Activated CD4-positive, alpha-beta memory T cell treated with anti-CD3 and anti-CD28 coated beads for 36 hours (primary cell): ENCODE measurements around the gene LSG1. TPM values are rescaled to one million over a fixed set of nuclear protein-coding genes. Genes with fewer than 3 reads are reported as not detected.
"Not testable (repeated sequence)": the region's sequence is repeated elsewhere in the genome, so short reads cannot be mapped to it uniquely, and the experiment has no call there.

ENCODE experiments used
- CTCF ChIA-PET: fragments of 350-600 bp; sonication (Branson Sonifier 250); formaldehyde crosslinking; loops from one replicate; lab custom pipeline; 2021; ENCODE audit warnings: antibody characterized with exemption, inconsistent platforms; lab: Charles Lee
- POLR2A ChIA-PET: fragments of 350-600 bp; sonication (Branson Sonifier 250); formaldehyde crosslinking; loops from one replicate; lab custom pipeline; 2021; ENCODE audit warnings: antibody characterized with exemption; lab: Charles Lee
- DNase-seq: peaks from one replicate; pipeline ENCODE4 v3.0.0-alpha.2; 2020
- H3K27ac Mint-ChIP-seq: one replicate; pipeline ENCODE4 v1.8.0; 2021; ENCODE audit warnings: mixed read lengths
- H3K27me3 Mint-ChIP-seq: one replicate; pipeline ENCODE4 v1.8.0; 2021; ENCODE audit warnings: mixed read lengths
- H3K36me3 Mint-ChIP-seq: one replicate; pipeline ENCODE4 v1.8.0; 2021; ENCODE audit warnings: mixed read lengths
- H3K4me1 Mint-ChIP-seq: one replicate; pipeline ENCODE4 v1.8.0; 2021; ENCODE audit warnings: low read depth, mixed read lengths
- H3K4me3 Mint-ChIP-seq: one replicate; pipeline ENCODE4 v1.8.0; 2021; ENCODE audit warnings: mild to moderate bottlenecking, mixed read lengths
- H3K9me3 Mint-ChIP-seq: one replicate; pipeline ENCODE4 v1.8.0; 2021; ENCODE audit warnings: mixed read lengths
- intact Hi-C: fragments of 100-400 bp; cut with micrococcal nuclease; formaldehyde crosslinking; loops from one replicate; pipeline ENCODE4 v1.15.1; 2023
- total RNA-seq, 2 experiments: library from RNA; stranded (reverse); gene quantifications; one replicate each; pipeline ENCODE4 v1.2.3, GENCODE V29; 2021

LSG1 gene
- total RNA-seq, 2 experiments from 2014 or later: 34.6 to 35.3 TPM

GRCh38 chr3:194632226-194632808 is 39.7 kb downstream of the LSG1 start:
- Mint-ChIP-seq H3K27me3 (no peaks in the 10 kb centered on the region), H3K9me3 (no peaks in the 10 kb centered on the region), H3K4me3 (peak overlapping the region; percentile 82), H3K27ac (no peak overlapping the region), H3K4me1 (peaks cover 5% of the 10 kb centered on the region), H3K36me3 (no peaks in the 10 kb centered on the region)
- CTCF ChIA-PET: interaction anchor here (1.8 to 2.6 kb wide), 3 partner anchors 10 to 50 kb away, joined by 6 to 15 read pairs (median 14); partner anchors contain the start of gene LSG1
- no peak for DNase-seq
- intact Hi-C loops: loop anchor here (2.0 to 10.0 kb wide), 2 partner anchors 42 to 298 kb away; no protein-coding TSS in a partner anchor
- POLR2A ChIA-PET: interaction anchor here (0.7 kb wide), 1 partner anchor 56 kb away, joined by 3 read pairs; no protein-coding TSS in a partner anchor

GRCh38 chr3:194631696-194632095 is 40.3 kb downstream of the LSG1 start:
- peaks cover 5% of the 10 kb centered on the region for H3K4me1 Mint-ChIP-seq
- no peaks in the 10 kb centered on the region for H3K27me3 Mint-ChIP-seq
- no peak overlapping the region for H3K27ac Mint-ChIP-seq
- no peak overlapping the region for H3K4me3 Mint-ChIP-seq
- ChIA-PET CTCF (no interaction called here), POLR2A (no interaction called here)
- intact Hi-C loops: loop anchor here (2.0 to 10.0 kb wide), 2 partner anchors 43 to 297 kb away; no protein-coding TSS in a partner anchor
- no peaks in the 10 kb centered on the region for H3K9me3 Mint-ChIP-seq
- no peak for DNase-seq
- H3K36me3 Mint-ChIP-seq: no peaks in the 10 kb centered on the region

GRCh38 chr3:194630681-194631080 is 41.3 kb downstream of the LSG1 start:
- CTCF ChIA-PET, H3K36me3 Mint-ChIP-seq, H3K4me3 Mint-ChIP-seq, H3K27ac Mint-ChIP-seq, H3K9me3 Mint-ChIP-seq, H3K4me1 Mint-ChIP-seq, DNase-seq, H3K27me3 Mint-ChIP-seq, POLR2A ChIA-PET: not testable (repeated sequence)
- intact Hi-C loops: loop anchor here (10.0 kb wide), 1 partner anchor 296 kb away; no protein-coding TSS in a partner anchor

GRCh38 chr3:194624956-194625355 is 47.0 kb downstream of the LSG1 start:
- H3K9me3 Mint-ChIP-seq: no peaks in the 10 kb centered on the region
- H3K4me1 Mint-ChIP-seq: no peaks in the 10 kb centered on the region
- no peaks in the 10 kb centered on the region for H3K27me3 Mint-ChIP-seq
- no peaks in the 10 kb centered on the region for H3K36me3 Mint-ChIP-seq
- no peak overlapping the region for H3K27ac Mint-ChIP-seq
- no peak for DNase-seq
- no peak overlapping the region for H3K4me3 Mint-ChIP-seq
- intact Hi-C loops: no loop called here
- CTCF ChIA-PET: interaction anchor here (1.3 kb wide), 1 partner anchor 36 kb away, joined by 3 read pairs; no protein-coding TSS in a partner anchor
- POLR2A ChIA-PET: no interaction called here

GRCh38 chr3:194623449-194624290 is 48.3 kb downstream of the LSG1 start:
- Mint-ChIP-seq H3K4me1 (no peaks in the 10 kb centered on the region), H3K9me3 (no peaks in the 10 kb centered on the region), H3K36me3 (no peaks in the 10 kb centered on the region), H3K27ac (no peak overlapping the region), H3K4me3 (no peak overlapping the region), H3K27me3 (no peaks in the 10 kb centered on the region)
- DNase-seq: no peak
- ChIA-PET CTCF (no interaction called here), POLR2A (no interaction called here)
- intact Hi-C loops: no loop called here

- no peak overlapping the region for H3K4me3 Mint-ChIP-seq
- H3K27ac Mint-ChIP-seq: no peak overlapping the region
- no peaks in the 10 kb centered on the region for H3K27me3 Mint-ChIP-seq
- H3K4me1 Mint-ChIP-seq: no peaks in the 10 kb centered on the region
- H3K36me3 Mint-ChIP-seq: no peaks in the 10 kb centered on the region
- CTCF ChIA-PET: no interaction called here
- DNase-seq: no peak
- H3K9me3 Mint-ChIP-seq: no peaks in the 10 kb centered on the region
- POLR2A ChIA-PET: no interaction called here
- intact Hi-C loops: no loop called here
These were observed 49.2 kb downstream of the LSG1 start for GRCh38 chr3:194622621-194623340.

- H3K4me1 Mint-ChIP-seq: no peaks in the 10 kb centered on the region
- DNase-seq: no peak
- H3K36me3 Mint-ChIP-seq: no peaks in the 10 kb centered on the region
- no peaks in the 10 kb centered on the region for H3K27me3 Mint-ChIP-seq
- POLR2A ChIA-PET: no interaction called here
- CTCF ChIA-PET: interaction anchor here (0.9 kb wide), 1 partner anchor 17 kb away, joined by 3 read pairs; no protein-coding TSS in a partner anchor
- H3K4me3 Mint-ChIP-seq: no peak overlapping the region
- intact Hi-C loops: no loop called here
- H3K27ac Mint-ChIP-seq: no peak overlapping the region
- no peaks in the 10 kb centered on the region for H3K9me3 Mint-ChIP-seq
These were observed 50.0 kb downstream of the LSG1 start for GRCh38 chr3:194621947-194622346.

GRCh38 chr3:194620196-194620595 is 51.8 kb downstream of the LSG1 start:
- no peak for DNase-seq
- H3K9me3 Mint-ChIP-seq: no peaks in the 10 kb centered on the region
- intact Hi-C loops: no loop called here
- no peaks in the 10 kb centered on the region for H3K36me3 Mint-ChIP-seq
- no peak overlapping the region for H3K4me3 Mint-ChIP-seq
- POLR2A ChIA-PET: no interaction called here
- H3K27me3 Mint-ChIP-seq: no peaks in the 10 kb centered on the region
- H3K4me1 Mint-ChIP-seq: no peaks in the 10 kb centered on the region
- CTCF ChIA-PET: no interaction called here
- H3K27ac Mint-ChIP-seq: no peak overlapping the region

GRCh38 chr3:194619741-194620140 is 52.2 kb downstream of the LSG1 start:
- intact Hi-C loops: no loop called here
- POLR2A ChIA-PET: no interaction called here
- no peak overlapping the region for H3K4me3 Mint-ChIP-seq
- no peak overlapping the region for H3K27ac Mint-ChIP-seq
- CTCF ChIA-PET: no interaction called here
- DNase-seq: no peak
- no peaks in the 10 kb centered on the region for H3K4me1 Mint-ChIP-seq
- H3K27me3 Mint-ChIP-seq: no peaks in the 10 kb centered on the region
- H3K36me3 Mint-ChIP-seq: no peaks in the 10 kb centered on the region
- H3K9me3 Mint-ChIP-seq: no peaks in the 10 kb centered on the region

- no peaks in the 10 kb centered on the region for H3K9me3 Mint-ChIP-seq
- ChIA-PET POLR2A (no interaction called here), CTCF (no interaction called here)
- intact Hi-C loops: no loop called here
- H3K27ac Mint-ChIP-seq: no peak overlapping the region
- H3K27me3 Mint-ChIP-seq: no peaks in the 10 kb centered on the region
- H3K4me1 Mint-ChIP-seq: no peaks in the 10 kb centered on the region
- no peak for DNase-seq
- peaks cover 2% of the 10 kb centered on the region for H3K36me3 Mint-ChIP-seq
- no peak overlapping the region for H3K4me3 Mint-ChIP-seq
These were observed 53.0 kb downstream of the LSG1 start for GRCh38 chr3:194618858-194619608.

GRCh38 chr3:194617827-194618226 is 54.2 kb downstream of the LSG1 start:
- intact Hi-C loops: no loop called here
- H3K4me1 Mint-ChIP-seq: no peaks in the 10 kb centered on the region
- ChIA-PET POLR2A (no interaction called here), CTCF (no interaction called here)
- no peak overlapping the region for H3K4me3 Mint-ChIP-seq
- H3K27ac Mint-ChIP-seq: no peak overlapping the region
- H3K27me3 Mint-ChIP-seq: no peaks in the 10 kb centered on the region
- H3K9me3 Mint-ChIP-seq: no peaks in the 10 kb centered on the region
- H3K36me3 Mint-ChIP-seq: peaks cover 2% of the 10 kb centered on the region
- DNase-seq: peak; percentile 43
